H1 (cell line): ENCODE data around the gene CNOT3.
A peak's percentile ranks its signal among the peaks of the same experiment; 100 is the strongest.

Experiments used
- EGR1 ChIP-seq: IDR thresholded peaks from 2 replicates; pipeline ENCODE4 v1.6.1; 2011; ENCODE audit warnings: low read depth, low read length, borderline replicate concordance
- EP300 ChIP-seq, 2 experiments: IDR thresholded peaks; 1 replicate in 1 of 2; 2 replicates in 1 of 2; pipeline ENCODE4 v1.6.1; 2011 to 2012; ENCODE audit warnings: low read depth in 2 of 2, low read length in 2 of 2, mild to moderate bottlenecking in 2 of 2, borderline replicate concordance in 1 of 2, inconsistent platforms in 1 of 2, moderate library complexity in 1 of 2
- EZH2 ChIP-seq: fragments of 200-600 bp; sonication (generic); IDR thresholded peaks from 2 replicates; pipeline ENCODE4 v1.7.1; 2012; ENCODE audit warnings: low read depth, mild to moderate bottlenecking, moderate library complexity, low read length, inconsistent platforms; ENCODE audit not compliant: severe bottlenecking
- GABPA ChIP-seq: IDR thresholded peaks from 2 replicates; pipeline ENCODE4 v1.6.1; 2011; ENCODE audit warnings: mild to moderate bottlenecking, low read length, moderate library complexity, borderline replicate concordance; ENCODE audit not compliant: insufficient read depth
- MAX ChIP-seq: IDR thresholded peaks from 2 replicates; pipeline ENCODE4 v1.6.1; 2012; ENCODE audit warnings: inconsistent platforms
- NRF1 ChIP-seq: IDR thresholded peaks from 2 replicates; pipeline ENCODE4 v1.6.1; 2011; ENCODE audit warnings: mild to moderate bottlenecking, low read depth, low read length, improper control_type of control experiment
- POLR2A ChIP-seq, 2 experiments: IDR thresholded peaks; 1 replicate in 1 of 2; 2 replicates in 1 of 2; pipeline ENCODE4 v1.6.1; 2011; ENCODE audit warnings: low read depth in 2 of 2, low read length in 2 of 2, mild to moderate bottlenecking in 2 of 2; ENCODE audit errors: control extremely low read depth in 1 of 2
- TAF1 ChIP-seq: IDR thresholded peaks from 2 replicates; pipeline ENCODE4 v1.6.1; 2011; ENCODE audit warnings: mild to moderate bottlenecking, low read depth, low read length
- TCF12 ChIP-seq: IDR thresholded peaks from 2 replicates; pipeline ENCODE4 v1.6.1; 2011; ENCODE audit warnings: low read depth, mild to moderate bottlenecking, low read length
- TF ChIP-seq, protein P1 (sequence below), 3 experiments: IDR thresholded peaks; 1 replicate in 2 of 3; 2 replicates in 1 of 3; pipeline versions ENCODE4 v1.5.1 to v1.6.1; 2011; ENCODE audit warnings: low read length in 3 of 3, mild to moderate bottlenecking in 3 of 3, inconsistent platforms in 2 of 3, low read depth in 1 of 3, moderate library complexity in 1 of 3; ENCODE audit not compliant: insufficient read depth in 1 of 3; ENCODE audit errors: control extremely low read depth in 1 of 3
- TF ChIP-seq, protein P2 (sequence below): IDR thresholded peaks from 2 replicates; pipeline ENCODE4 v1.6.1; 2012; ENCODE audit warnings: low read length, inconsistent platforms

DNA sequence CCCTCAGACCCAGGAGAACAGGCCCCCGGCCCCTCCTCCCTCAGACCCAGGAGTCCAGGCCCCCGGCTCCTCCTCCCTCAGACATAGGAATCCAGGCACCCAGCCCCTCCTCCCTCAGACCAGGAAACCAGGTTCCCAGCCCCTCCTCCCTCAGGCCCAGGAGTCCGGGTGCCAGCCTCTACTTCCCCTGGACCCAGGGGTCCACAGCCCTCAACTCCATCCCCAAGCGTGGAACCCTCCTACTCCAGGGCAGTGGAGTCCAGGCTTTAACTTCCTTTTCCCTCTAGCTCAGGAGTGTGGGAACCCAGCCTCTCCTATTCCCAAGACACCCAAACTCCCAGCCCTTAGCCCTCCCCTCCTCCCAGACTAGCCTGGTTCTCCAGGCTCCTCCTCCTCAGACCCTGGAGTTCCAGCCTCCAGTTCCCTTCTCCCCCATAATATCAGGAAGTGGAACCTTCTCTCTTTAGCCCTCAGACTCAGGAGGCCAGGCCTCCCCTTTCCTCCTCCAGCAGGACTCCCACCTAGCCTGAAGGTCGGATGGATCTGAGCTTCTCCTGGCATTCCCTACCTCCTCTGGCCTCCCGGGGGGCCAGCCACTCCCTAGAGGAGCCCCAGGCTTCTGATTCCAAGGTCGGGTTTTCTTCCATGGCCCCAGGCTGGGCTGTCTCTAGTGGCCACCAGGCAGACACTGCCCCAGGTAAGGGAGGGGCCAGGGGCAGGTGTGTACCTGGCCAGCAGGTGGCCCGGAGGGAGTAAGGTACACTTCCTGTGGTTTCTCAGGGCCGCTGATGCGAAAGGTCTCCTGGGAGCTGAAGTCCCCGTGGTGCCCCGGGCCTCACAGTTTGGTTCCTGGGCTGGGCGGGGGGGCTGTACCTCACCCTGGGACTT is 35.2 kb downstream of the CNOT3 start, which contains the start of gene TMC4:
- TF ChIP-seq POLR2A (IDR thresholded peaks at IDR 0.05; ENCODE audit: control extremely low read depth in 1 of 2, low read depth in 2 of 2, low read length in 2 of 2): no peak; a peak in 1 of 3 replicates
- TF ChIP-seq EP300 (IDR thresholded peaks at IDR 0.05; ENCODE audit: borderline replicate concordance in 1 of 2, low read depth in 2 of 2, low read length in 2 of 2): no peak
- TF ChIP-seq NRF1: no peak
- TF ChIP-seq, protein P1, sequence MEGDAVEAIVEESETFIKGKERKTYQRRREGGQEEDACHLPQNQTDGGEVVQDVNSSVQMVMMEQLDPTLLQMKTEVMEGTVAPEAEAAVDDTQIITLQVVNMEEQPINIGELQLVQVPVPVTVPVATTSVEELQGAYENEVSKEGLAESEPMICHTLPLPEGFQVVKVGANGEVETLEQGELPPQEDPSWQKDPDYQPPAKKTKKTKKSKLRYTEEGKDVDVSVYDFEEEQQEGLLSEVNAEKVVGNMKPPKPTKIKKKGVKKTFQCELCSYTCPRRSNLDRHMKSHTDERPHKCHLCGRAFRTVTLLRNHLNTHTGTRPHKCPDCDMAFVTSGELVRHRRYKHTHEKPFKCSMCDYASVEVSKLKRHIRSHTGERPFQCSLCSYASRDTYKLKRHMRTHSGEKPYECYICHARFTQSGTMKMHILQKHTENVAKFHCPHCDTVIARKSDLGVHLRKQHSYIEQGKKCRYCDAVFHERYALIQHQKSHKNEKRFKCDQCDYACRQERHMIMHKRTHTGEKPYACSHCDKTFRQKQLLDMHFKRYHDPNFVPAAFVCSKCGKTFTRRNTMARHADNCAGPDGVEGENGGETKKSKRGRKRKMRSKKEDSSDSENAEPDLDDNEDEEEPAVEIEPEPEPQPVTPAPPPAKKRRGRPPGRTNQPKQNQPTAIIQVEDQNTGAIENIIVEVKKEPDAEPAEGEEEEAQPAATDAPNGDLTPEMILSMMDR (IDR thresholded peaks at IDR 0.05; ENCODE audit: control extremely low read depth in 1 of 3, insufficient read depth in 1 of 3, low read depth in 1 of 3, low read length in 3 of 3): peak; percentile 61 to 78 (median 65)
- TF ChIP-seq EGR1: no peak
- peak; percentile 6; the same call in 1 of the 2 replicates for TF ChIP-seq GABPA
- TF ChIP-seq EZH2: no peak
- TF ChIP-seq TAF1: no peak
- TF ChIP-seq TCF12: no peak
- TF ChIP-seq, protein P2, sequence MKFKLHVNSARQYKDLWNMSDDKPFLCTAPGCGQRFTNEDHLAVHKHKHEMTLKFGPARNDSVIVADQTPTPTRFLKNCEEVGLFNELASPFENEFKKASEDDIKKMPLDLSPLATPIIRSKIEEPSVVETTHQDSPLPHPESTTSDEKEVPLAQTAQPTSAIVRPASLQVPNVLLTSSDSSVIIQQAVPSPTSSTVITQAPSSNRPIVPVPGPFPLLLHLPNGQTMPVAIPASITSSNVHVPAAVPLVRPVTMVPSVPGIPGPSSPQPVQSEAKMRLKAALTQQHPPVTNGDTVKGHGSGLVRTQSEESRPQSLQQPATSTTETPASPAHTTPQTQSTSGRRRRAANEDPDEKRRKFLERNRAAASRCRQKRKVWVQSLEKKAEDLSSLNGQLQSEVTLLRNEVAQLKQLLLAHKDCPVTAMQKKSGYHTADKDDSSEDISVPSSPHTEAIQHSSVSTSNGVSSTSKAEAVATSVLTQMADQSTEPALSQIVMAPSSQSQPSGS: no peak
- 0 out of 2 replicates have a peak, but pooled peaks have one; percentile 27 for TF ChIP-seq MAX
